Tibial nerve (tissue), 4 donors: Measurements from ENCODE around the gene ADGRG1. TPM values are rescaled to one million over a fixed set of nuclear protein-coding genes. Genes with fewer than 3 reads are reported as not detected.

ENCODE experiments used
- DNase-seq, 2 donors: peaks; one replicate each; pipeline ENCODE4 v3.0.0-alpha.2; 2019; ENCODE audit warnings: low spot score in 2 of 2
- H3K27ac ChIP-seq, 4 donors: fragments of 200-600 bp; sonication (generic) in 3 of 4; one replicate each; pipeline ENCODE4 v1.5.1; 2017 to 2019; ENCODE audit warnings: mild to moderate bottlenecking in 1 of 4
- H3K27me3 ChIP-seq, 2 donors: fragments of 200-600 bp; sonication (generic) in 1 of 2; one replicate each; pipeline versions ENCODE4 v1.5.1 to v1.6.0; 2017 to 2019
- H3K36me3 ChIP-seq, 3 donors: fragments of 200-600 bp; sonication (generic); one replicate each; pipeline ENCODE4 v1.5.1; 2018 to 2019
- H3K4me1 ChIP-seq, 4 donors: fragments of 200-600 bp; sonication (generic) in 3 of 4; one replicate each; pipeline ENCODE4 v1.5.1; 2017 to 2019
- H3K4me3 ChIP-seq, 4 donors: fragments of 200-600 bp; sonication (generic) in 3 of 4; one replicate each; pipeline ENCODE4 v1.5.1; 2017 to 2019; ENCODE audit warnings: mild to moderate bottlenecking in 1 of 4, moderate library complexity in 1 of 4
- H3K9me3 ChIP-seq, 4 donors: fragments of 200-600 bp; sonication (generic) in 3 of 4; one replicate each; pipeline ENCODE4 v1.5.1; 2017 to 2019
- CTCF ChIP-seq, 5 experiments: fragments of 200-600 bp in 3 of 5; fragments of 450-650 bp in 2 of 5; sonication (generic) in 3 of 5; IDR thresholded peaks; one replicate each; pipeline ENCODE4 v1.5.1; 2016 to 2019; ENCODE audit warnings: antibody characterized with exemption in 5 of 5, mild to moderate bottlenecking in 3 of 5, moderate library complexity in 2 of 5
- EP300 ChIP-seq, 2 donors: sonication (generic); formaldehyde crosslinking; IDR thresholded peaks; one replicate each; pipeline ENCODE4 v1.6.1; 2017; ENCODE audit warnings: antibody characterized with exemption in 2 of 2, mild to moderate bottlenecking in 1 of 2
- POLR2A ChIP-seq, 2 donors: fragments of 450-650 bp; IDR thresholded peaks; one replicate each; pipeline ENCODE4 v1.6.1; 2017; ENCODE audit warnings: antibody characterized with exemption in 2 of 2, mild to moderate bottlenecking in 2 of 2, moderate library complexity in 2 of 2
- WGBS, 2 donors: methylation state at CpG; one replicate each; pipeline ENCODE4 v1.1.5; 2018; 5-methylcytosine and 5-hydroxymethylcytosine counted together
- total RNA-seq, 4 donors: library from RNA; depleted of rRNA; stranded (reverse); fragments of >200 nt; gene quantifications; one replicate each; pipeline ENCODE4 v1.1.0, GENCODE V29; 2016

ADGRG1 gene
- total RNA-seq, 4 donors from 2014 or later: 9.0 to 59.4 (median 41.8) TPM

GRCh38 chr16:57643910-57644309 lies 15.5 kb downstream of the ADGRG1 start:
- Histone ChIP-seq H3K27me3 (peaks cover 0 to 14% of the 10 kb centered on the region in 2 donors), H3K9me3 (no peaks in the 10 kb centered on the region), H3K27ac (peak overlapping the region in 2 of 4 donors; percentile 63 to 75), H3K4me3 (no peak overlapping the region), H3K4me1 (peaks cover 0 to 40% (median 21%) of the 10 kb centered on the region in 4 donors), H3K36me3 (no peaks in the 10 kb centered on the region)
- no peak for DNase-seq
- 71 to 76% methylated on average over 9 of the region's 9 CpGs for WGBS, 2 donors
- TF ChIP-seq POLR2A (IDR thresholded peaks at IDR 0.05): no peak
- no peak for TF ChIP-seq EP300 (IDR thresholded peaks at IDR 0.05)
- TF ChIP-seq CTCF (IDR thresholded peaks at IDR 0.05): no peak

- no peak for TF ChIP-seq CTCF (IDR thresholded peaks at IDR 0.05)
- TF ChIP-seq EP300 (IDR thresholded peaks at IDR 0.05): no peak
- TF ChIP-seq POLR2A (IDR thresholded peaks at IDR 0.05): no peak
- H3K4me1 ChIP-seq: peaks cover 0 to 34% (median 20%) of the 10 kb centered on the region in 4 donors
- H3K27me3 ChIP-seq: peaks cover 0 to 14% of the 10 kb centered on the region in 2 donors
- no peaks in the 10 kb centered on the region for H3K36me3 ChIP-seq
- DNase-seq: no peak
- H3K27ac ChIP-seq: no peak overlapping the region
- 95 to 96% methylated on average over 10 to 11 of the region's 11 CpGs for WGBS, 2 donors
- no peaks in the 10 kb centered on the region for H3K9me3 ChIP-seq
- no peak overlapping the region for H3K4me3 ChIP-seq
Measured at GRCh38 chr16:57644383-57645014, 16.1 kb downstream of the ADGRG1 start.

GRCh38 chr16:57645169-57645568 lies 16.7 kb downstream of the ADGRG1 start:
- Histone ChIP-seq H3K4me1 (peaks cover 0 to 29% (median 19%) of the 10 kb centered on the region in 4 donors), H3K36me3 (no peaks in the 10 kb centered on the region), H3K9me3 (no peaks in the 10 kb centered on the region), H3K27ac (peak overlapping the region in 1 of 4 donors; percentile 60), H3K4me3 (no peak overlapping the region), H3K27me3 (peaks cover 0 to 14% of the 10 kb centered on the region in 2 donors)
- DNase-seq: no peak
- WGBS, 2 donors: 38 to 57% methylated on average over 7 to 10 of the region's 10 CpGs
- no peak for TF ChIP-seq EP300 (IDR thresholded peaks at IDR 0.05)
- no peak for TF ChIP-seq CTCF (IDR thresholded peaks at IDR 0.05)
- no peak for TF ChIP-seq POLR2A (IDR thresholded peaks at IDR 0.05)

DNA sequence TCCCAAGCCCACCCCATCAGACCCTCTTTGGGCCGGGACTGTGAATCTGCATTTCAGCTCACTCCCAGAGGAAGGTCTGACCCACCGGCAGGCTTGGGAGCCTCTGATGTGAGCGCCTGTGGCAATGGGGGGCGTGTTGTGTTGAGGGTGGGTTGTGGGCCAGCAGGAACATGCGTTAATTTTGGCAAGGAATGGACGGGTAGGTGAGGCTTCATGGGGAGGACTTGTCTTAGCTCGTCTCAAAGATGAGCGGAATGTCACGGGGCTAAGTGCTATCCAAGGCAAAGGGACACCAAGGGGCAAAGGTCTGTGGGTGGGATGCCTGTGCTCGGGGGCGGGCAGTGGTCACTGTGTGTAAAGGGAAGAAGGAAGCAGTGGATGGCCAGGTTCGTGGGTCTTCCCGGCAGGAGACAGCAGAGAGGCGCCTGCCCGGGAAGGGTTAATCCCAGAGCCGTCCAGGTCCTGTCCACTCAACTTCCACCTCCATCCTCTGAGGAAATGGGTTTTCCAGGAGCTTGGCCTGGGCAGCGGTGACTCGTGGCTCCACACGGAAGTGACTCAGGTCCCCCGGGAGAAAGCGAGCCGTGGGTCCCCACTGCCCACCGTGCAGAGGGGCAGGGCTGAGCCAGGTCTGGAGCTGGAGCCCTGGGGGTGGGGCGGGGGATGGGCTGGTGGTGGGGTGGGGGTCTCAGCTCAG lies 17.4 kb downstream of the ADGRG1 start:
- Histone ChIP-seq H3K4me1 (peaks cover 0 to 29% (median 19%) of the 10 kb centered on the region in 4 donors), H3K4me3 (no peak overlapping the region), H3K36me3 (no peaks in the 10 kb centered on the region), H3K9me3 (no peaks in the 10 kb centered on the region), H3K27me3 (peaks cover 0 to 14% of the 10 kb centered on the region in 2 donors), H3K27ac (peak overlapping the region in 2 of 4 donors; percentile 43 to 60)
- WGBS, 2 donors: 51 to 54% methylated on average over 18 to 24 of the region's 24 CpGs
- DNase-seq: no peak
- TF ChIP-seq CTCF (IDR thresholded peaks at IDR 0.05) (no peak), EP300 (IDR thresholded peaks at IDR 0.05) (peak in 1 of 2 donors; percentile 27)
